EH (cell line): ENCODE data around the gene SCAMP3.
"Not testable (repeated sequence)": the region's sequence is repeated elsewhere in the genome, so short reads cannot be mapped to it uniquely, and the experiment has no call there.

Source experiments
- DNase-seq: peaks from one replicate; pipeline ENCODE4 v3.0.0-alpha.2; 2015; ENCODE audit warnings: low read depth

The SCAMP3 gene

GRCh38 chr1:155254714-155255242 is 7.4 kb downstream of the SCAMP3 start:
- DNase-seq = peak; percentile 34

- DNase-seq = no peak
These were observed 7.9 kb downstream of the SCAMP3 start for GRCh38 chr1:155254228-155254713.

- no peak for DNase-seq
These were observed 8.4 kb downstream of the SCAMP3 start for GRCh38 chr1:155253797-155254196.

- DNase-seq = no peak
These were observed 9.0 kb downstream of the SCAMP3 start for GRCh38 chr1:155253208-155253607.

- no peak for DNase-seq
These were observed 10.6 kb downstream of the SCAMP3 start for GRCh38 chr1:155251566-155251965.

GRCh38 chr1:155250633-155251449 is 11.3 kb downstream of the SCAMP3 start:
- peak; percentile 90 for DNase-seq

GRCh38 chr1:155250246-155250632 is 11.9 kb downstream of the SCAMP3 start:
- no peak for DNase-seq

GRCh38 chr1:155247667-155248553 is 14.2 kb downstream of the SCAMP3 start:
- DNase-seq = no peak

- DNase-seq = not testable (repeated sequence)
These were observed 15.4 kb downstream of the SCAMP3 start for GRCh38 chr1:155246796-155247195.

- no peak for DNase-seq
These were observed 17.0 kb downstream of the SCAMP3 start for GRCh38 chr1:155245163-155245524.

- DNase-seq = peak; percentile 99
These were observed 17.6 kb downstream of the SCAMP3 start for GRCh38 chr1:155244368-155245162.

GRCh38 chr1:155242805-155243358 is 19.3 kb downstream of the SCAMP3 start:
- peak; percentile 36 for DNase-seq

GRCh38 chr1:155241841-155242264 is 20.3 kb downstream of the SCAMP3 start:
- no peak for DNase-seq

- peak; percentile 91 for DNase-seq
These were observed 21.0 kb downstream of the SCAMP3 start for GRCh38 chr1:155241069-155241679.

GRCh38 chr1:155236451-155236850 is 25.7 kb downstream of the SCAMP3 start:
- peak; percentile 31 for DNase-seq

GRCh38 chr1:155235375-155235774 is 26.8 kb downstream of the SCAMP3 start:
- DNase-seq = not testable (repeated sequence)

- not testable (repeated sequence) for DNase-seq
These were observed 28.7 kb downstream of the SCAMP3 start for GRCh38 chr1:155233502-155233901.

GRCh38 chr1:155232001-155232978 is 29.9 kb downstream of the SCAMP3 start:
- peak; percentile 79 for DNase-seq

GRCh38 chr1:155231302-155231701 is 30.9 kb downstream of the SCAMP3 start:
- DNase-seq = not testable (repeated sequence)

GRCh38 chr1:155228096-155228427 is 34.1 kb downstream of the SCAMP3 start:
- DNase-seq = no peak
